H9 (cell line): ENCODE results near the gene PGA4. TPM values are rescaled to one million over a fixed set of nuclear protein-coding genes. Genes with fewer than 3 reads are reported as not detected.

Source experiments
- DNase-seq: peaks from one replicate; pipeline ENCODE4 v3.0.0-alpha.2; 2017
- H2AFZ ChIP-seq: one replicate; pipeline ENCODE4 v1.6.1; 2013; ENCODE audit warnings: mild to moderate bottlenecking, low read length, control low read depth, moderate library complexity
- H2AK5ac ChIP-seq: 2 replicates; pipeline ENCODE4 v1.6.1; 2013; ENCODE audit warnings: low read length, control low read depth, mixed read lengths; ENCODE audit not compliant: insufficient read length
- H2BK120ac ChIP-seq: one replicate; pipeline ENCODE4 v1.6.1; 2013; ENCODE audit warnings: low read depth, mild to moderate bottlenecking, low read length, control low read depth, inconsistent platforms; ENCODE audit not compliant: poor library complexity, severe bottlenecking
- H2BK12ac ChIP-seq: 2 replicates; pipeline ENCODE4 v1.6.1; 2013; ENCODE audit warnings: low read length, control low read depth, mixed read lengths, low read depth; ENCODE audit not compliant: insufficient read length
- H2BK15ac ChIP-seq: 2 replicates; pipeline ENCODE4 v1.6.1; 2013; ENCODE audit warnings: low read depth, low read length, control low read depth
- H2BK20ac ChIP-seq: one replicate; pipeline ENCODE4 v1.6.1; 2013; ENCODE audit warnings: low read depth, mild to moderate bottlenecking, low read length, control low read depth, inconsistent platforms; ENCODE audit not compliant: poor library complexity, severe bottlenecking
- H2BK5ac ChIP-seq: 2 replicates; pipeline ENCODE4 v1.6.1; 2013; ENCODE audit warnings: low read length, control low read depth, mixed read lengths; ENCODE audit not compliant: insufficient read length
- H3K14ac ChIP-seq: 2 replicates; pipeline ENCODE4 v1.6.1; 2013; ENCODE audit warnings: low read length, control low read depth; ENCODE audit not compliant: insufficient read depth
- H3K18ac ChIP-seq: 2 replicates; pipeline ENCODE4 v1.6.1; 2013; ENCODE audit warnings: low read depth, mild to moderate bottlenecking, mixed read lengths, low read length, control low read depth; ENCODE audit not compliant: insufficient read length
- H3K23ac ChIP-seq: 2 replicates; pipeline ENCODE4 v1.6.1; 2013; ENCODE audit warnings: low read length, control low read depth, mixed read lengths, low read depth; ENCODE audit not compliant: insufficient read length
- H3K23me2 ChIP-seq: 2 replicates; pipeline ENCODE4 v1.6.1; 2013; ENCODE audit warnings: low read depth, mild to moderate bottlenecking, mixed read lengths, low read length, control low read depth; ENCODE audit not compliant: insufficient read length, poor library complexity, severe bottlenecking
- H3K27ac ChIP-seq: 2 replicates; pipeline ENCODE4 v1.5.1; 2013; ENCODE audit warnings: low read length, control low read depth, mixed read lengths, low read depth; ENCODE audit not compliant: insufficient read length
- H3K27me3 ChIP-seq: 2 replicates; pipeline ENCODE4 v1.6.1; 2013; ENCODE audit warnings: low read length, control low read depth, inconsistent platforms; ENCODE audit not compliant: insufficient read depth
- H3K4ac ChIP-seq: 2 replicates; pipeline ENCODE4 v1.6.1; 2013; ENCODE audit warnings: low read depth, mild to moderate bottlenecking, control low read depth, inconsistent platforms, low read length, moderate library complexity
- H3K4me1 ChIP-seq: 2 replicates; pipeline ENCODE4 v1.6.1; 2013; ENCODE audit warnings: low read length, control low read depth, inconsistent platforms; ENCODE audit not compliant: insufficient read depth
- H3K4me2 ChIP-seq: 2 replicates; pipeline ENCODE4 v1.6.1; 2013; ENCODE audit warnings: low read length, control low read depth, mixed read lengths; ENCODE audit not compliant: insufficient read length, insufficient read depth
- H3K56ac ChIP-seq: 2 replicates; pipeline ENCODE4 v1.6.1; 2013; ENCODE audit warnings: low read depth, mild to moderate bottlenecking, mixed read lengths, low read length, control low read depth; ENCODE audit not compliant: insufficient read length
- H3K79me1 ChIP-seq: 2 replicates; pipeline ENCODE4 v1.6.1; 2013; ENCODE audit warnings: low read depth, mild to moderate bottlenecking, moderate library complexity, low read length, control low read depth, inconsistent platforms; ENCODE audit not compliant: insufficient read depth, poor library complexity, severe bottlenecking
- H3K79me2 ChIP-seq: 2 replicates; pipeline ENCODE4 v1.6.1; 2013; ENCODE audit warnings: low read length, control low read depth, inconsistent platforms; ENCODE audit not compliant: insufficient read depth
- H3K9ac ChIP-seq: 2 replicates; pipeline ENCODE4 v1.6.1; 2013; ENCODE audit warnings: low read length, control low read depth, mixed read lengths; ENCODE audit not compliant: insufficient read length; ENCODE audit errors: extremely low read depth
- H3K9me3 ChIP-seq: one replicate; pipeline ENCODE4 v1.6.1; 2013; ENCODE audit warnings: low read depth, low read length, inconsistent platforms; ENCODE audit not compliant: control insufficient read depth
- H3T11ph ChIP-seq: one replicate; pipeline ENCODE4 v1.6.1; 2013; ENCODE audit warnings: mild to moderate bottlenecking, low read length, control low read depth, inconsistent platforms
- H4K20me1 ChIP-seq: one replicate; pipeline ENCODE4 v1.6.1; 2013; ENCODE audit not compliant: control insufficient read depth, insufficient read length, insufficient read depth
- H4K5ac ChIP-seq: 2 replicates; pipeline ENCODE4 v1.6.1; 2013; ENCODE audit warnings: low read depth, mild to moderate bottlenecking, mixed read lengths, low read length, control low read depth; ENCODE audit not compliant: insufficient read length
- H4K8ac ChIP-seq: replicated peaks from 2 replicates; pipeline ENCODE4 v1.6.1; 2013; ENCODE audit warnings: low read length, control low read depth, mixed read lengths, low read depth; ENCODE audit not compliant: insufficient read length
- H4K91ac ChIP-seq: 2 replicates; pipeline ENCODE4 v1.6.1; 2013; ENCODE audit warnings: low read depth, mild to moderate bottlenecking, moderate library complexity, mixed read lengths, low read length, control low read depth; ENCODE audit not compliant: insufficient read length
- H3K27ac Mint-ChIP-seq, 3 experiments: 2 replicates in 2 of 3; 3 replicates in 1 of 3; pipeline ENCODE4 v1.8.0; 2020 to 2021; ENCODE audit warnings: mixed read lengths in 3 of 3, mild to moderate bottlenecking in 1 of 3, moderate library complexity in 1 of 3
- H3K27me3 Mint-ChIP-seq: 2 replicates; pipeline ENCODE4 v1.8.0; 2021; ENCODE audit warnings: low read depth, mild to moderate bottlenecking, moderate library complexity, mixed read lengths
- H3K36me3 Mint-ChIP-seq, 3 experiments: 2 replicates in 2 of 3; 3 replicates in 1 of 3; pipeline ENCODE4 v1.8.0; 2020 to 2021; ENCODE audit warnings: low read depth in 3 of 3, mixed read lengths in 3 of 3; ENCODE audit not compliant: insufficient read depth in 1 of 3
- H3K4me1 Mint-ChIP-seq, 2 experiments: 2 replicates each; pipeline ENCODE4 v1.8.0; 2020; ENCODE audit warnings: mixed read lengths in 2 of 2
- H3K4me3 Mint-ChIP-seq, 2 experiments: 2 replicates in 1 of 2; 3 replicates in 1 of 2; pipeline ENCODE4 v1.8.0; 2020 to 2021; ENCODE audit warnings: mild to moderate bottlenecking in 2 of 2, mixed read lengths in 2 of 2, moderate library complexity in 1 of 2
- H3K9me3 Mint-ChIP-seq, 2 experiments: 2 replicates in 1 of 2; 3 replicates in 1 of 2; pipeline ENCODE4 v1.8.0; 2020; ENCODE audit warnings: mild to moderate bottlenecking in 2 of 2, mixed read lengths in 2 of 2, moderate library complexity in 1 of 2
- CTCF ChIP-seq: fragments of 200-600 bp; sonication (generic); conservative IDR thresholded peaks from 3 replicates; pipeline ENCODE4 v1.8.0; 2021; ENCODE audit warnings: antibody characterized with exemption, mild to moderate bottlenecking
- WGBS: extraction: QIAGEN DNeasy Blood & Tissue Kit; methylation state at CpG from one replicate; pipeline ENCODE4 v1.1.7; 2013; ENCODE audit warnings: missing lambda C conversion rate, low lambda C conversion rate, mixed read lengths; ENCODE audit not compliant: insufficient read length; ENCODE audit errors: extremely low coverage; 5-methylcytosine and 5-hydroxymethylcytosine counted together
- total RNA-seq: library from RNA; stranded (reverse); gene quantifications from 2 replicates; pipeline ENCODE4 v1.2.1, GENCODE V29; 2021

The PGA4 gene
- total RNA-seq, 1 experiment from 2014 or later = not detected

- Mint-ChIP-seq H3K36me3 (peaks cover 0 to 22% (median 0%) of the 10 kb centered on the region in 3 experiments; a peak in 2 of 7 replicates), H3K27me3 (no peaks in the 10 kb centered on the region), H3K9me3 (no peaks in the 10 kb centered on the region), H3K4me3 (no peak overlapping the region), H3K4me1 (no peaks in the 10 kb centered on the region), H3K27ac (no peak overlapping the region)
- Histone ChIP-seq H4K20me1 (no peaks in the 10 kb centered on the region), H2BK15ac (no peak overlapping the region), H3K4ac (no peak overlapping the region), H4K8ac (no peak overlapping the region), H2AFZ (no peak overlapping the region), H3K18ac (no peak overlapping the region), H3K9ac (no peak overlapping the region), H3K27ac (no peak overlapping the region), H3K4me2 (no peak overlapping the region), H2BK5ac (no peak overlapping the region), H2BK20ac (no peak overlapping the region), H4K5ac (no peak overlapping the region), H2BK120ac (no peak overlapping the region), H3K79me1 (no peaks in the 10 kb centered on the region), H3K23me2 (no peaks in the 10 kb centered on the region), H3K9me3 (no peaks in the 10 kb centered on the region), H3K23ac (no peak overlapping the region), H2AK5ac (no peak overlapping the region), H3K27me3 (no peaks in the 10 kb centered on the region), H4K91ac (no peak overlapping the region), H3K14ac (no peak overlapping the region), H3K79me2 (no peaks in the 10 kb centered on the region), H2BK12ac (no peak overlapping the region), H3K4me1 (no peaks in the 10 kb centered on the region), H3T11ph (no peak overlapping the region), H3K56ac (no peak overlapping the region)
- no peak for TF ChIP-seq CTCF
- DNase-seq = no peak
- WGBS = no CpG with 5 or more reads among the region's 4 CpGs
These were observed 44.5 kb downstream of the PGA4 start for GRCh38 chr11:61266602-61267001.
